HepG2 (cell line): ENCODE data around the gene FBXW10. TPM values are rescaled to one million over a fixed set of nuclear protein-coding genes. Genes with fewer than 3 reads are reported as not detected.
"Not testable (repeated sequence)": the region's sequence is repeated elsewhere in the genome, so short reads cannot be mapped to it uniquely, and the experiment has no call there.

Experiments
- CTCF ChIP-seq: sonication (generic); formaldehyde crosslinking; IDR thresholded peaks from 2 replicates; pipeline ENCODE4 v1.5.0; 2020; ENCODE audit warnings: mild to moderate bottlenecking, missing genetic modification reagents, moderate library complexity
- DR1 ChIP-seq: sonication (generic); formaldehyde crosslinking; IDR thresholded peaks from 2 replicates; pipeline ENCODE4 v1.8.0; 2021; ENCODE audit warnings: mild to moderate bottlenecking, missing genetic modification reagents, inconsistent platforms
- ERF ChIP-seq: IDR thresholded peaks from 2 replicates; pipeline ENCODE4 v1.6.1; 2018; ENCODE audit warnings: missing biosample characterization, missing genetic modification reagents
- FOXA1 ChIP-seq, 2 experiments: fragments of 450-650 bp in 1 of 2; sonication (generic) in 1 of 2; formaldehyde crosslinking in 1 of 2; IDR thresholded peaks; 2 replicates each; pipeline versions ENCODE4 v1.4.0 to v1.6.1; 2016 to 2020; ENCODE audit warnings: missing genetic modification reagents in 1 of 2
- GABPB1 ChIP-seq: IDR thresholded peaks from 2 replicates; pipeline ENCODE4 v1.6.1; 2016; ENCODE audit warnings: mild to moderate bottlenecking, missing genetic modification reagents, moderate library complexity, missing compliant biosample characterization
- HHEX ChIP-seq: IDR thresholded peaks from 2 replicates; pipeline ENCODE4 v1.6.1; 2016; ENCODE audit warnings: control low read depth
- KMT2A ChIP-seq: sonication (generic); formaldehyde crosslinking; IDR thresholded peaks from 2 replicates; pipeline ENCODE4 v1.4.0; 2020; ENCODE audit warnings: missing genetic modification reagents
- MXD3 ChIP-seq: IDR thresholded peaks from 2 replicates; pipeline ENCODE4 v1.6.1; 2016; ENCODE audit warnings: mild to moderate bottlenecking, missing biosample characterization, missing genetic modification reagents
- NONO ChIP-seq, 2 experiments: fragments of 450-650 bp in 1 of 2; sonication (generic) in 1 of 2; formaldehyde crosslinking in 1 of 2; IDR thresholded peaks in 1 of 2; conservative IDR thresholded peaks in 1 of 2; 2 replicates each; pipeline versions ENCODE4 v1.6.1 to v1.8.0; 2017 to 2022; ENCODE audit warnings: mild to moderate bottlenecking in 1 of 2, missing genetic modification reagents in 1 of 2, moderate library complexity in 1 of 2
- PITX1 ChIP-seq: sonication (generic); formaldehyde crosslinking; IDR thresholded peaks from 2 replicates; pipeline ENCODE4 v1.5.1; 2020; ENCODE audit warnings: mild to moderate bottlenecking, missing genetic modification reagents
- POGZ ChIP-seq: sonication (generic); formaldehyde crosslinking; IDR thresholded peaks from 2 replicates; pipeline ENCODE4 v1.4.0; 2020; ENCODE audit warnings: mild to moderate bottlenecking, missing genetic modification reagents
- TFAP4 ChIP-seq: sonication (generic); IDR thresholded peaks from 2 replicates; pipeline ENCODE4 v1.6.1; 2016; ENCODE audit warnings: low read depth, borderline replicate concordance
- ZBTB20 ChIP-seq: sonication (generic); formaldehyde crosslinking; IDR thresholded peaks from 2 replicates; pipeline ENCODE4 v1.8.1; 2023; ENCODE audit warnings: missing genetic modification reagents, low read depth, mild to moderate bottlenecking, borderline replicate concordance
- ZBTB25 ChIP-seq: IDR thresholded peaks from 2 replicates; pipeline ENCODE4 v1.6.1; 2018; ENCODE audit warnings: missing genetic modification reagents
- ZFX ChIP-seq: sonication (generic); formaldehyde crosslinking; IDR thresholded peaks from 2 replicates; pipeline ENCODE4 v1.4.0; 2020; ENCODE audit warnings: mild to moderate bottlenecking, low read depth, missing genetic modification reagents, moderate library complexity
- ZGPAT ChIP-seq: IDR thresholded peaks from 2 replicates; pipeline ENCODE4 v1.6.1; 2016; ENCODE audit warnings: mild to moderate bottlenecking
- ZMYM4 ChIP-seq: sonication (generic); formaldehyde crosslinking; IDR thresholded peaks from 2 replicates; pipeline ENCODE4 v1.8.1; 2023; ENCODE audit warnings: mild to moderate bottlenecking, missing genetic modification reagents
- ZNF335 ChIP-seq: sonication (generic); formaldehyde crosslinking; IDR thresholded peaks from 2 replicates; pipeline ENCODE4 v1.4.0; 2020; ENCODE audit warnings: missing genetic modification reagents
- ZNF350 ChIP-seq: sonication (generic); formaldehyde crosslinking; IDR thresholded peaks from 2 replicates; pipeline ENCODE4 v1.4.0; 2020; ENCODE audit warnings: mild to moderate bottlenecking, low read depth, missing genetic modification reagents, borderline replicate concordance
- ZNF788 ChIP-seq: sonication (generic); formaldehyde crosslinking; IDR thresholded peaks from 2 replicates; pipeline ENCODE4 v1.5.0; 2020; ENCODE audit warnings: mild to moderate bottlenecking, missing genetic modification reagents, borderline replicate concordance
- polyA plus RNA-seq, 8 experiments: library from polyadenylated mRNA; depleted of rRNA in 3 of 8; stranded (reverse) in 7 of 8; unstranded in 1 of 8; fragments of >200 nt; fragmentation: Illumina TruSeq in 4 of 8; extraction: Trizol in 4 of 8; gene quantifications; 2 replicates each; pipeline versions ENCODE4 v1.2.1 to v1.2.3, GENCODE V29; 2011 to 2016; ENCODE audit warnings: low read depth in 4 of 8, missing spikeins in 1 of 8, mixed read lengths in 1 of 8; ENCODE audit not compliant: insufficient read depth in 1 of 8
- total RNA-seq, 5 experiments: library from RNA; depleted of rRNA; stranded (reverse); fragments of >200 nt; fragmentation: Illumina TruSeq; extraction: Trizol; gene quantifications; 2 replicates each; pipeline ENCODE4 v1.2.3, GENCODE V29; 2016; ENCODE audit warnings: low read depth in 1 of 5

FBXW10 gene
- total and polyA plus RNA-seq, 2 of the 13 experiments (the other 11 are each of a cell fraction or from before 2014, with no cell fraction given) = 0.04 to 0.17 TPM

- TF ChIP-seq GABPB1 (CRISPR knock-in tag) = peak; percentile 95
- peak; percentile 56; the same call in 1 of the 2 replicates for TF ChIP-seq DR1
- 0 out of 2 replicates have a peak, but pooled peaks have one; percentile 50 for TF ChIP-seq ZNF335 (CRISPR knock-in tag)
- 0 out of 2 replicates have a peak, but pooled peaks have one; percentile 23 for TF ChIP-seq PITX1 (CRISPR knock-in tag)
- peak; percentile 22; the same call in 1 of the 2 replicates for TF ChIP-seq CTCF (CRISPR knock-in tag)
- TF ChIP-seq ZBTB25 = 0 out of 2 replicates have a peak, but pooled peaks have one; percentile 40
- peak; percentile 73 for TF ChIP-seq ZMYM4 (CRISPR knock-in tag)
- 0 out of 2 replicates have a peak, but pooled peaks have one; percentile 23 for TF ChIP-seq MXD3 (CRISPR knock-in tag)
- TF ChIP-seq ZBTB20 (CRISPR knock-in tag) = peak; percentile 41; the same call in 1 of the 2 replicates
- TF ChIP-seq HHEX (CRISPR knock-in tag) = 0 out of 2 replicates have a peak, but pooled peaks have one; percentile 16
- TF ChIP-seq ERF = peak; percentile 42; the same call in 1 of the 2 replicates
- peak; percentile 81 for TF ChIP-seq POGZ (CRISPR knock-in tag)
- peak; percentile 68; the same call in 1 of the 2 replicates for TF ChIP-seq ZGPAT (CRISPR knock-in tag)
- TF ChIP-seq ZFX (CRISPR knock-in tag) = peak; percentile 68
- peak; percentile 72; the same call in 1 of the 2 replicates for TF ChIP-seq KMT2A (CRISPR knock-in tag)
- TF ChIP-seq ZNF788 (CRISPR knock-in tag) = peak; percentile 75; the same call in 1 of the 2 replicates
- TF ChIP-seq ZNF350 (CRISPR knock-in tag) = peak; percentile 39; the same call in 1 of the 2 replicates
- TF ChIP-seq NONO, FOXA1 (IDR thresholded peaks at IDR 0.05): not testable (repeated sequence)
- TF ChIP-seq NONO (CRISPR knock-in tag; conservative IDR thresholded peaks at IDR 0.05) = peak; percentile 90
- peak; percentile 16; the same call in 1 of the 2 replicates for TF ChIP-seq FOXA1 (CRISPR knock-in tag; IDR thresholded peaks at IDR 0.05)
- peak; percentile 47; the same call in 1 of the 2 replicates for TF ChIP-seq TFAP4
Observed at GRCh38 chr17:18780991-18781718, 37.3 kb downstream of the FBXW10 start, which contains the start of gene TVP23B (continued).
